Inferior parietal cortex (tissue), 1 donor: ENCODE results near the gene UBALD2.
"Not testable (repeated sequence)": the region's sequence is repeated elsewhere in the genome, so short reads cannot be mapped to it uniquely, and the experiment has no call there.

Experiments used
- DNase-seq: peaks from one replicate; pipeline ENCODE4 v3.0.0-alpha.2; 2016; ENCODE audit errors: extremely low spot score

Gene UBALD2

DNA sequence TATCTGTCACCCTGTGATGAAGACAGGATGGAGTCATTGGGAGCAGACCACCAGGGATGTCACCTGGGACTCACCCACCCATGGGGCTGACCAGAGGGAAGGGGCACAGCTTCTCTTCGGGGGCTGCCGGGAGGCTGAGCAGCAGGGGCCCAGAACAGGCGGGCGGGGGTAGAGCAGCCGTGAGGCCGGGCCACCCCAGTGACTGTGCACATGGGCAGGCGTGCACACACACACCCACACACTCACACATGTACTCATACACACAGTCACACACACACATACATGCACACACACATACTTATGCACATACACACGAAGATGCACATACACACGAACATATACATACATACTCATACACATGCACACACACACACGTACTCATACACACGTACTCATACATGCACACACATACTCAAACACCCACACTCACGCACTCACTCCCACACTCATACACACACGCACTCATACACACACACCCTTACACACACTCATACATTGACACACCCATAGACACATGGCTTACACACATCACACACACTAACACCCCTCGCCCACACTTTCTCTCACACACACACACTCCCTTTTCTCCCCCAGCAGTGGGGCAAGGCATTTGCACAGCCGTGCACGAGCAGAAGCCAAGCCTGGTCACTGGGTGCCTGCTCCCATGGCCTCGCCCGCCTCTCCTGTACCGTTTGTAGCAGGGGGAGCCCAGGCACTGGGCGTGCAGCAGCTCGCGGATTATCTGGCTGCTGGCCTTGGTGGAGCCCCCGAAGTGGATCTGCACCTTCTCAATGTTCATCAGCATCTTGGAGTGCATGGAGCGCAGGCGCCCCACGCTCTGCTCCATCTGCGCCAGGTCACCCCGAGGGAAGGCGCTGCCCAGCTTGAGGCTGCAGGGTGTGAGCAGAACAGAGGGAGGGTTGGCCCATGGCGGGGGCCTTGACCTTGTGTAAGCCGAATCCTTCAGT, 12.4 kb downstream of the UBALD2 start:
- DNase-seq = no peak

DNA sequence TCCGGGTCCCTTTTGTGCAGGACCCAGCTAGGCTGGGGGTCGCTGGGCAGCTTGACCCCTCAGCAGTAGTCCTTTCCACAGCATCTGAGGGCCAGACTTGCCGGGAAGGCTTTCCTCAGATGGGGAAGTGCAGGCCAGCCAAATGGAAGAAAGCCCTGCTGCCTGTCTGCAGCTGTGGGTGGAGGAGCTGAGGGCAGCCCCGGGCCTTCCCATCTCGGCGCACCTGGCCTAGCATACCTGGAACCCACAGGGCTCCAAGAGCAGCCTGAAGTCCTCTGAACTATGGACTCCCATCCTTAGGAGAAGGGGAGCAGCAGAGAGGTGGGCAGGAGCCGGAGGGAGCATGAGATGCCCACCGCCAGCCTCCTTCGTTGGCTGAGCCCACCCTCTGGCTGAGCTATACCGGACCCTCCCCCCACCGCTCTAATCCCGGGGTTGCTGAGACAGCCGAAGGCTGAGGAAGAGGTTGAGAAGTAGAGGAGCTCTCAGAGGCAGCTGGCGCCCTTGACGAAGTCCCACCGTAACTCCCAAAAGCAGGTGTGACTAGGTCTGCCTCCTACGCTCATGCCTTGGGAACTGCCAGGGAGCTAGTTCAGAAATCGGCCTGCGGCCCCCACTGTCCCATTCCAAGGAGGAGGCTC, 13.2 kb downstream of the UBALD2 start:
- no peak for DNase-seq

- DNase-seq = peak; percentile 91
These were observed 14.0 kb downstream of the UBALD2 start for GRCh38 chr17:76278952-76279741.

DNA sequence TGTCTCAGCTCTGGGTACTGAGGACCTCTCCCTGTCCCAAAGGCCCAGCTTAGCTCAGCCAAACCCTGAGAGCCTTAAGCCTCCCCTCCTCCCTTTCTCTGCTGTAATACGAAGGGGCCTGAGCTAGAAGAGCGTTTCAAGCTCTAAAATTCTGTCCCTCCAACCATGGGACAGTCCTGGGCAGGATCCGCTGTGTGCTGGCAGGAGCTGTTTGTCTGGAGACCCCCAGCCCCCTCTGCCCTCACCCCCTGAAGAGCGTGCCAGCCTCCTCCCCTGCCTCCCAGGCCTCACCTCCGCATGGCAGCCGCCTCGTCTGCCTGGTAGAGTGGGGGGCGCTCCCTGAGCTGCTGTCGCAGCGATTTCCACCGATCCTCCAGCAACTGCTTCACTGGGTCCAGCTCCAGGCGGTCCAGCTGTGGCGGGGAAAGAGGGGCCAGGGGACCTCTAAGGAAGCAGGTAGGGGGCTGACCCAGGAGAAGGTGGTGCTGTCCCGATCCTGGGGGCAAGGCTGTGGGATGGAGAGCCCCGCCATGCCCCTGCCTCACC, 14.7 kb downstream of the UBALD2 start:
- DNase-seq = no peak

- no peak for DNase-seq
These were observed 15.5 kb downstream of the UBALD2 start for GRCh38 chr17:76280650-76281049.

DNA sequence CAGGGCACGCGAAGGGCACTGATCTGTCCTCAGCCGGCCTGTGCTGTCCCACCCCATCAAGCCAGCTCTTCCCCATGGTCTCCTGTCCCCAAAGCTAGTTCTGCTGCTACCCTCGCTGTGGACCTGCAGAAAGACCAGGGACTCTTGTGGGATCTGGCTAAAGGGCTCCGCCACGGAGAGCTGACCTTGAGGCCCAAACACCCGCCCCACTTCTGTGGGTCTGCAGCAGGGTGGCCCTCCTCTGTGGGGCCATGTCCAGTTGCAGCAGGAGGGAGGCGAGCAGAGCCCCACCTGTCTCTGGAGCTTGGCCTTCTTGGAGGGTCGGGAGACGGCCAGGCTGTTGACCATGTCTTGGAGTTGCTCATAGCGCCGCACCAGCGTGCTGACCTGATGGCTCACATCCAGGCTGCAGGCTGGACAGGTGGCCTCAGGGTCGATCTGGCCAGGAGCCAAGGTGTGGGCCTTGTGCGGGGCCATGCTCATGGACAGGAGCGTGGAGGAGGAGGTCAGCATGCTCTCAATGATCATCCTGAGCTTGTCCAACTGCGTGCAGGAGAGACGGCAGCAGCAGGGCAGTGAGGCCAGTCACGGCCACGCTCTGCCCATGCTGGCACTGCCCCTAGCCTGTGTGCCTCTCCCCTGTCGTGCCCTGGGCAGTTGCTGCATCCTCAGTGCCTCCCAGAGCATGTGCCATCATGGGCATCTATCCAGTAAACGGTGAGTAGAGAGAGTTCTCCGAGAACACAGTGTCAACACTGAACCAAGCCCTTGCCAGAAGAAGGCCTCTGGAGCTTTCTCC, 16.6 kb downstream of the UBALD2 start:
- DNase-seq = no peak

GRCh38 chr17:76292567-76292966, 27.4 kb downstream of the UBALD2 start:
- no peak for DNase-seq

DNA sequence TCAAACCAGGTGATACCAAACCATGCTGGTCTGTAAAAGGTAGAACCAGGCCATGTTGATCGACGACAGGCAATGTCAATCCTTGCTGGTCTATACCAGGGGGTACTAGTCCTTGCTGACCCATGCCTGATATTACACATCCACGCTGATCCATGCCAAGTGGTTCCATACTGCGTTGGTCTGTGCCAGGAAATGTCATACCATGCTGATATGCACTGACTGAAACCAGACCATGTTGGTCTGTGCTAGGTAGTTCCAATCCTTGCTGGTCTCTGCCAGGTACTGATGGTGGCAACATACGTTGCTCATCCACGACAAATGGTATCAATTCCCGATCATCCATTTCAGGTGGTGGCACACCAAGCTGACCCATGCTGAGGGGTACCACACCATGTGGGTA, 28.0 kb downstream of the UBALD2 start:
- DNase-seq = no peak

DNA sequence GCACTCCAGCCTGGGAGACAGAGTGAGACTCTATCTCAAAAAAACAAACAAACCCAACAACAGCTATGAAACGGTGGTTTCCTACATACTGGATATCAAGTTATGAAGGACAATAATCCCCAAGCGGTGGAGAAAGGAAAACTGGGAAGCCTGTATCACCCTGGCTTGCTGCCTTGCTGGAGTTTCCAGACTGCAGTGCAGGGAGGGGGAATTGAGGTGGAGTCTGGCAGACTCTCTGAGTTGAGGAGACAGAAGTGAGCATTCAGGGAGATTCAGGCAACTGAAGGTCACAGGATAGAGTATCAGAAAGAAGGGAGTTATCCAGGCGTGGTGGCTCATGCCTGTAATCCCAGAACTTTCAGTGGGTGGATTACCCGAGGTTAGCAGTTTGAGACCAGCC, 31.0 kb downstream of the UBALD2 start:
- DNase-seq = no peak

DNA sequence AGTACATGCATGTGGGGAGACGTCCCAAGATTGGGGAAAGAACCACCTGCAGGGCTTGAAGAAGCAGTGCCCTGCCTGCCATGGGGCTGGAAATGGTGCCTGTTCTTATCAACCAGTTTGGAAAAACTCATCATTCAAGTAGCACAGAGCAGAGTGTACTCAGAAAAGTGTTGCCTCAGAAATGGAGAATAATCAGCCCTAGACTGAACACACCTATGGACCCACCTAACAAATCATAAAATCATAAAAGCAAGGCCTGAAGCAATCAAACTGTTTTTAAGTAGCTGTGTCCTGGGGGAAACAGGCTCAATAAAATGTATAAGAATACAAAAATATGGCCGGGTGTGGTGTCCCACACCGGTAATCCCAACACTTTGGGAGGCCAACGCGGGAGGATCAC, 31.7 kb downstream of the UBALD2 start:
- DNase-seq = no peak

- DNase-seq = no peak
These were observed 32.3 kb downstream of the UBALD2 start for GRCh38 chr17:76297436-76297835.

DNA sequence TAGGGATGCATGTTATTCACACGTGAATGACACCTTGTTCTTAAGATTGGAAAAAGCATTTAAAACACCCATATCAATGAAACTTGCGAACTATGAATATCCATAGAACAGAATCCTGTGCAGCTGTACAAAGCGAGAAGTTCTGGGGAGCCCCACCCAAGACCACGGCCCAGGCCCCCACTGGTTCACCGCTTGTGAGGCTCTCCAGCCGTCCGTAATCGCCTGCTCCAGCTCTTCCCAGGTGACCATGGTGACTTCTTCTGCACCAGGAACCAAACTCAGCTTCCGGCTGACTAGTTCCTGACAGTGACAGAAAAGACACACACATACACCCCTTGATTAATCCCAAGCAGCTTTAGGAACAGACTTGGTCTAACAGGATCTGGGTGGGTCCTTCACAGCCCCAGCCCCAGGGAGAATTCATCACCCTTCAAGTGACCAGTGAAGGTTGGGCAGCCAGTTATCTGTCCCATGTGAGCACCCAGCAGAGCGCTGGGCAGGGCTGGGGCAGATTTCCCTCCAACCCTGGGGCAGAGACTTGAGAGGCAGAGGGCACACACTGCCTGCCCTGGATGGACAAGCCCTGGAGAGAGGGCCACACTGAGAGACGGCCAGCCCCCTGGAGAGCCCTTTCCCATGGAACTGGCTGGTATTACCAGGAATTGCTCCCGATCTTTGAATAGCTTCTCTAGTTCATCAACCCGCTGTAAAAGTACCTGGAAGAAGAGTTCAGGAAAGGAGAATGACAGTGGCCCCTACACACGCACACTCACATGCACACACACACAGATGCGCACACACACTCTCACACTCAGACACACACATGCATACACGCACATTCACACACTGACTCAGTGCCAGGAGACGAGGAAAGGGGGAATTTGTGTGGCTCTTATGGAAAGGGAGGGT, 39.3 kb downstream of the UBALD2 start:
- no peak for DNase-seq

- DNase-seq = not testable (repeated sequence)
These were observed 39.9 kb downstream of the UBALD2 start for GRCh38 chr17:76305135-76305454.

DNA sequence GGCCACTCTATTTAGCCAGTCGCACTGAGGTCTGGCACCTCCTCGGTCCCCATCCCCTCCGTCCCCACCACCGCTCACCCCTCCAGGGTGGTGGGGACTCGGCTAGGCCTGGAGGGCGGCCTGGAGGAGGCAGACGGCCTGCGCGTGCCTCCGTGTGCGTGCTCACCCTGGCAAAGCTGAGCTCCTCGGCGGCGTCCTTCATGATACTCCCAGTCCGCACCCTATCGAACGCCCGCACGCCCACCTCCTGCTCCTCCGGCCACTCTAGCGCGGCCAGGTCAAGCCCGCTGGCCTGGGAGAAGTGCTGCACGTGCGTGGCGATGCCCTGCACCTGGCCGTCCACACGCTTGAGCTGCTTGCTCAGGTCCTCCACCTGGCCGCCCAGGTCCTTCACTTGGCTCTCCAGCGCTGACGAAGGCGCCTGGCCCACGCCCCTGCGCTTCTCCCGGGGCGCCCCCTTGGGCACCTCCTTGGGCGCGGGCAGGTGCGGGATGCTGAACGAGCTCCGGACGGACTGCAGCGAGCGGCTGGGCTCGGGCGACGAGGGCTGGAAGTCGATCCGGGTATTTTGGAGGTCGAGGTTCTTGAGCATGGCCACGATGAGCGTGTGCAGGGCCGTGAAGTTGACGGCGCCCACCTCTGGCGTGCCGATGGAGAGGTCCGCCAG, 42.3 kb downstream of the UBALD2 start:
- no peak for DNase-seq

- DNase-seq = no peak
These were observed 42.8 kb downstream of the UBALD2 start, which contains the start of gene QRICH2 for GRCh38 chr17:76307966-76308338. TSS of gene QRICH2 (minus strand) at chr17:76308276. CDS start at chr17:76307998, 278 bp downstream.

DNA sequence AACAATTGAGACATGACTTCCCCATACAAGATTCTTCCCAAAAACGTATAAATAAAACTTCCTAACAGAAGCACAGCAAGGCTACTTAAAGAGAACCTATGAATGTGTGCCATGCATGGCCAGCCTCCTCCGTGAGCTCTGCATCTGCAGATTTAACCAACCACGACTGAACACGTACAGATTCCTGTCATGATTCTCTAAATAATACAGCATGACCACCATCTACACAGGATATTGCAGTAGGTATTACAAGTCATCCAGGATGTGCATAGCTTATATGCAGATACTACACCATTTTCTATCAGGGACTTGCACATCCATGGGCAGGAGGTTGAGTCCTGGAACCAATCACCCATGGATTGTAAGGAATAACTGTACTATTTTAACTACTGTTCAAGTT, 44.3 kb downstream of the UBALD2 start:
- DNase-seq = no peak

- DNase-seq = no peak
These were observed 47.6 kb downstream of the UBALD2 start for GRCh38 chr17:76312735-76313134.

GRCh38 chr17:76314392-76315227, 49.5 kb downstream of the UBALD2 start:
- DNase-seq = no peak

- no peak for DNase-seq
These were observed 52.4 kb downstream of the UBALD2 start for GRCh38 chr17:76317535-76317934.
